AG08396 (cell line): Measurements from ENCODE around the gene FBXO42.
A peak's percentile ranks its signal among the peaks of the same experiment; 100 is the strongest.
"Not testable (repeated sequence)": the region's sequence is repeated elsewhere in the genome, so short reads cannot be mapped to it uniquely, and the experiment has no call there.

ENCODE experiments used
- DNase-seq: peaks from one replicate; pipeline ENCODE4 v3.0.0; 2012; ENCODE audit warnings: low spot score, mixed read lengths

FBXO42 gene

DNA sequence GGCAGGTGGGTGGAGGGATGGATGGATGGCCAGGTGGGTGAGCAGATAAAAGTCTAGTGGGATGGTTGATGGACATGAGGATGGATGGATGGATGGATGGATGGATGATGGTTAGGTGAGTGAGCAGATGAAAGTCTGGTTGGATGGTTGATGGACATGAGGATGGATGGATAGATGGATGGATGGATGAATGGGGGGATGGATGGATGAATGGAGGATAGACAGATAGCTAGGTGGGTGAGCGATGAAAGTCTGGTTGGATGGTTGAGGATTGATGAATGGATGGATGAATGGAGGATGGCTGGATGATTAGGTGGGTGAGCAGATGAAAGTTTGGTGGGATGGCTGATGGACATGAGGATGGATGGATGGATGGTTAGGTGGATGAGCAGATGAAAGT, 130.8 kb downstream of the FBXO42 start:
- DNase-seq, result no peak

DNA sequence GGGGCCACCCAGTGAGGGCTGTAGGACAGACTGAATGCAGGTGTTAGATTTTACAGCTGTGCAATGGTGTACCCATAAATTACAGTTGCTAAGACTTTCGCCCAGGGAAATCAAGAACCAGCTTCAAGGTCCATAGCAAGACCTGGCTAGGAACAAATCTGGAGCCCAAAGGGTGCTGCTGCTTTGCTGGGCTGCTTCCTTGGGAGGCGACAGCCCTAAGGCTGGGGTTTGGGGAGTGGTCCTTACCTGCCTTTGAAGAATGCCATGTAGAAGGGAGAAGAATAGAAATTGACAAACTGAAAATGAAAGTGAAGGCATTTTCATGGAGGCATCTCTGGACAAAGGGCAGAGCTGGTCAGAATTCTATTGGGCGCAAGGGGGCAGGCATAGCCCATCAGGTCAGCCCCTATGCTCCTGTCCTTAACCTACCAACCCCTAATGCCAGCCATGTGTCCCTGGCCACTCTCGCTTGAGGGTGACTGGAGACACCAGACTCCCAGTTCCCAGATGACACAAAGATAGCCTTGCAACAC, 132.2 kb downstream of the FBXO42 start:
- DNase-seq, result no peak

DNA sequence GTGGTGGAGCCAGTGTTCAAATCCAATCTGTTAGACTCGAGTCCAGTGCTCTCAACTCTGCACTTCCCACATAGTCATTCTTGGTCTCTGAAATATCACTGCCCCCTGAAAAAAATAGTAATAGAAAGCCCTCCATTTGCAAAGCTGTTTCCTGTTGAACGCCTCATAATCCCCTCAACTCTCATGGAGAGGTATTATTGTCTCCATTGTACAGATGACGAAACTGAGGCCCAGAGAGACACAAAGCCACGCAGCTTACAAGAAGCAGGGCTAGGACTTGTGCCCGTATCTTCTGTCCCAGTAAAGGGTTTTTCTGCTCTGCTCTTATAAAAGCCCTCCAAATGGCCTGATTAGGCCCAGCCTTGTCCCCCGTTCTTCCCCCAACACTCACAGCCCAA, 133.6 kb downstream of the FBXO42 start:
- DNase-seq, result no peak

DNA sequence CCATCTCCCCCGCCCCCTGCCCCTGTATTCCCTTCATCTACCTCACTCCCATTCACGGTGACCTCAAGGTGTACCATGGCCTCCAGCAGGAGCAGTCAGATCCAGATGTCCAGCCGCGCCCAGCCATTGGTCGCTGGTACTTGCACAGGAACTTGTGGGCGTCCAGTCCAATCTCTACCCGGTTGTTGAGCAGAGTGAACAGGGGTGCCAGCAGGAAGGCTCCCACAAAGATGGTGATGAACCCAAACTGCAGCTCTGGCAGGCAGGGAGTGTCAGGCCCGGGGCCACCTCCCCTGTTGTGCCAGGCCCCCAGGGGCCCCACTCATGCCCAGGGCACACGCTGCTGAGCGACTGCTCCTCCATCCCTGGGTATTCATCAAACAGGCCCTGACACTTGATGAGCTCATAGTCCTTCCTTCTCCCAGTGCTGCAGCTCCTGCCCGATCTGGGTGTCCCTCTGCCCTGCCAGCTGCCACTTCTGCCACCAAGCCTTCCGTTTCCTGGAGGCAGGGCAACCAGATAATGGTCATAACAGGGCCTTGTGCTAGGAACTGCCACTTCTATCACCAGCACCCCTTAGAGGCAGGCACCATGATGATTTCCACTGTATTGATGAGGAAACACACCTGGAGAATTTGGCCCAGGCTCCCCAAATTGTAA, 134.1 kb downstream of the FBXO42 start:
- DNase-seq, result no peak

DNA sequence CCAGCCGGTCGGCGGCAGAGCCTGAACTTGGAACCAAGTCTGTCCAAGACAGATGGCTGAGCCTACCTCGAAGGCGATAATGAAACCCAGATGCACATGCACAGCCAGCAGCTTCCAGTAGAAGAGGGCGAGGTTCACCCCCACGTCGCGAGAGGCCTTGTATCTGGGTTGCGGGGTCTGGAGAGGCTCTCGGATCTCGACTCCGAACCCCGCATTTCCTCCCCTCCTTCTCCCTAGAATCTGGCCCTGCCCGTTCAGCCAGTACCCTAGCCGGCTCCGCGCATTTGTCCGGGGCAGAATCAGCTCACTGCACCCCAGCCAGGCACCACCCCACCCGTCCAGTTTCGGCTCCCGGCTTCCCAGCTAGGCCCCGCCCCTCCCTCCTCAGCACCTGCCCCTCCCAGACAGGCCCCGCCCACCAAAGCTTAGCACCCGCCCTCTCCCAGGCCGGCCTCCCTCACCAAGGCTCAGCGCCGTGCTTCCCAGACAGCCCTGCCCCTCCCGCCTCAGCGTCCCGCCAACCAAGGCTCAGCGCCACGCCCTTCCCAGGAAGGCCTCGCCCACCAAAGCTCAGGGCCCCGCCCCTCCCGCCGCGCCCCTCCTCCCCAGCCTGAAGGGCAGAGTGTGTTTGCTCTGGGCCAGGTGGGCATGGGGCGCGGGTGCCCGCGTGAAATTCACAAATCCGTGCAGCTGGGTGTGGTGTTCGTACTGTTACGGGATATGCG, 135.1 kb downstream of the FBXO42 start:
- DNase-seq, result peak; percentile 98

DNA sequence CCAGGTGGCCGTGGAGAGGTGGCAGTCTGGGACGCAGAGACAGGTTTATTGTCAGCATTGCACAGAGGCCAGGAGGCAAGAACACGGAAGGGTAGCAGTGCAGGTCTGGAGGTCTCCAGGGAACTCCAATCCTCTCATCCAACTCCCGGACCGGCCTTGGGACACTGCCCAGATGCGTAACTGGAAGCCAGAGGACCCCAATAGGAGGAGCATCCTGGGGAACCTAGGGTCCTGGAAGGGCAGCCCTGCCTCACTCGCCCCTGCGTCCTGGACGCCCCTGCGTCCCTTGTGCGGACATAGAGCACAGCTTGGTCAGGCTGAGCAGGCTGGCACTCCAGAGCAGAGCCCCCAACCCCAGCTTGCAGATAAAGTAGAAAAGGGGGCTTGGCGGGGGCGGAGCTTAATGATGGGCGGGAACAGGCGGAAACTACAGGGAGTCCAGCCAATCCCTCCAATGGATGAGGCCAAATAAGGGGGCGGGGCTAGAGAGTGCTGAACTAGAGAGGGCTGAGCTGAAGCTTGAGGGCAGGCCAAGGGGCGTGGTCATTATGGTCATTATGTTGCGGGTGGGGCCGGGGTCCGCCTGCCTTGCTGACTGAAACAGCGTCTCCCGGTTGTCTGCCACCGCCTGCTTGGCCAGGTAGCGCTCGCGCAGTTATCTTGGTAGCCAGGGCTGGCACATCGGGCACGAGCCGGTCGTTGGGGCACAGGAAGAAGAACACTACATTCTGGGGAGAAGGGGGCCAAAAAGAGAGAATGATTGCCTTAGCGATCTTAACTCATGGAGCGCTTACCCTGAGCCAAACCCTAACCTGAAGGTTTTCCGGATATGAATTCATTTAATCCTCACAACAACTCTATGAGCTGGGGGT, 136.2 kb downstream of the FBXO42 start:
- DNase-seq, result peak; percentile 77

DNA sequence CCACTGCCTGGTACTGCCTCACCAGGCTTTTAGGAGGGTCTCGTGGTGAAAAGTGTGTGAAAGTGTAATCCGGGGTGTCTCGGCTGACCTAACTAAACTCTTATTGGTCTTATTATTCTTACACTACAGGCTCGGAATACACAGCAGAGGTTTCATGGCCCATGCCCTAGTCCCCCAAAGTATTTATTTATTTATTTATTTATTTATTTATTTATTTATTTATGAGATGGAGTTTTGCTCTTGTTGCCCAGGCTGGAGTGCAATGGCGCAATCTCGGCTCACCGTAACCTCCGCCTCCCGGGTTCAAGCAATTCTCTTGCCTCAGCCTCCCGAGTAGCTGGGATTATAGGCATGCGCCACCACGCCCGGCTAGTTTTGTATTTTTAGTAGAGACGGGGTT, 137.0 kb downstream of the FBXO42 start:
- not testable (repeated sequence) for DNase-seq

DNA sequence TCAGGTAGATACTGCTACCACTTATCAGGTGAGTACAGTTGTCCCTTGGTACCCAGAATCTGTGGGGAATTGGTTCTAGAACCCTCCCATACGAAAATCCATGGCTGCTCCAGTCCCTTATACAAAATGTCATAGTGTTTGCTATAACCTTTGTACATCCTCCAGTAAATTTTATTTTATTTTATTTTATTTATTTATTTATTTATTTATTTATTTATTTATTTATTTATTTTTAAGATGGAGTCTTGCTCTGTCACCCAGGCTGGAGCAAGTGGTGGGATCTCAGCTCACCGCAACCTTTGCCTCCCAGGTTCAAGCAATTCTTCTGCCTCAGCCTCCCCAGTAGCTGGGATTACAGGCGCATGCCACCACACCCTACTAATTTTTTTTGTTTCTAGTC, 138.7 kb downstream of the FBXO42 start:
- not testable (repeated sequence) for DNase-seq

DNA sequence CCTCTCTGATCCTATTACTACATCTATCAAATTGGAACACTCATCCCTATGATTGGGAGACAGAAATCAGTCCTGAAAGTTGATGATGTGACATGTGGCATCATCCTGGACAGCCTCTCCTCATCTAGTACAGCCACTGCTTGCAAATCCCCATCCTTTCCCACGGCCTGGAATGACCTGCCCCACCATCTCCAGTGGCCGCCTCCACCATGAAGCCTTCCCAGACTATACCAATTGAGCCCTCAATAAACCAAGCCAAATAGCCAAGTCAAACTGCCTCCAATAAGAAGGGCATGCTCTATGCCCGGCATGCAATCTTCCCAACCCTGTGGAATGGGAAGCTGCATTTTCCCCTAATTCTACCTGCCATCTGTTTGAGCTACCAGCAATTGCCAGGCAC, 139.3 kb downstream of the FBXO42 start:
- no peak for DNase-seq

DNA sequence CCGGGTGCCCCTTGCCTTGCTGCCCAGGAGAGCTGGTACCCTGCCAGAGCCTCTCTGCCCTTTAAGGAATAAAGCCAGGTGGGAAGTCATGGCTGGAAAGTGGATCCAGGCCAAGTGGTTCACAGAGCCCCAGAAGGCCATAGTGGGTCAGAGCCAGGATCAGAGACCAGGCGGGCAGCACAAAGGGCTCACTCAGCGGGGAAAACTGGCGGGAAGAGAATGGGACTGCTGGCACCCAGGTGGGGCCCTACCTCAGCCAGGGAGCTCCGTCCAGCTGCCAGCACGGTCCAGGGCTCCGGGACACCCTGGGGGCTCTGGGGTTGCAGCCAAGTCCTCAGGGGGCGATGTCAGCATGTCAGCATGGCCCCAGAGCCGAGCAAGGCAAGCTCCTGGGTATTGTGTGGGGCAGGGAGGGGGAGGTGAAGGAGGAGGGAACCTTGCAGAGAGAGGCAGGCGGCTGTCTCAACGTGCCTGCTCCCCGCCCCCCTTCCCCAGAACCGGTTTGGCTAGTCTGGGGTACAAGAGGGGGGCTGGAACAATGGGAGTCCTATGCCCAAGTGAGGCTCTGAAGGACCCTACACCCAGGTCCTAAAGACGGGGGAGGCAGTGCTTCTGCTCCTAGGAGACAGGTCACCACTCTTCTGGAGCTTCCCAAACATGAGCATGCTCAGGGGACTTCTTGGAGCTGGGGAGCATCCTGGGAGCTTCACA, 139.9 kb downstream of the FBXO42 start, which contains the start of gene ARHGEF19:
ARHGEF19 (minus strand) TSS at position 402 of the 711 bp plus-strand sequence. CDS start 3,598 bp downstream, outside the sequence.
- DNase-seq, result no peak

DNA sequence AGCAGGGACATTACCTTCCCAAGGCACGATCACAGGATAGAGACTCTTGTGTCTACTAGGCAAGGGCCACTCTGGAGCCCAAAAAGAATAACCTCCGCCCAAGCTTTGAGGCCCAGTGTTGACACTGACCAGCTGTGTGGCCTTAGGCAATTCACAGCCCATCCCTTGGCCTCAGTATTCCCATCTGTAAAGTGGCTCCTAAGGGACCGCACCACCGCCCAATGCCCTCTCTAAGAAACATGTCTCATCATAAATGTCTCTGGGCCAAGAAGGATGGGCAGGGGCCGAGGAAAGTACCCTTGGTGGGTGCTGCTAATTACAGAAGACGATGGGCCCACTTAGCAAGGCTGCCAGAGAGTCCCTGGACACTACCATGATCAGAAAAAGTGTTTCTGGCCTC, 140.5 kb downstream of the FBXO42 start:
- no peak for DNase-seq

DNA sequence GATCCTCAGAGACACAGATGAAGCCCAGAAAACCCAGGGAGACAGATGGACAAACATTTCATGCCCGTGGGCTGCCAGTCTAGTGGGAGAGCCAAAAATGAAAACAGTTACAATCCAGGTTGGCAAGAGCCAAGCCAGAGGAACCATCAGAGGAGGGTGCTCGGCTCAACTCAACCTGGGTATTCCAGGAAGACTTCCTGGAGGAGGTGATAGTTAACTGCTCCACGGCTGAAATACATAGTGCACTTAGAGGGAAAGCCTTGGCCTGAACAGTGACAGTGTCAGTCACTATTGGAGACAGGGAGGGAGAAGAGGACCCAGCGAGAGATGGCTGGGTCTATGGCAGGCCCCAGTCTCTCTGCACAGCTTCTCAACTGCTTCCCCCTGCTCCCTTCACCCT, 141.7 kb downstream of the FBXO42 start:
- DNase-seq, result no peak

DNA sequence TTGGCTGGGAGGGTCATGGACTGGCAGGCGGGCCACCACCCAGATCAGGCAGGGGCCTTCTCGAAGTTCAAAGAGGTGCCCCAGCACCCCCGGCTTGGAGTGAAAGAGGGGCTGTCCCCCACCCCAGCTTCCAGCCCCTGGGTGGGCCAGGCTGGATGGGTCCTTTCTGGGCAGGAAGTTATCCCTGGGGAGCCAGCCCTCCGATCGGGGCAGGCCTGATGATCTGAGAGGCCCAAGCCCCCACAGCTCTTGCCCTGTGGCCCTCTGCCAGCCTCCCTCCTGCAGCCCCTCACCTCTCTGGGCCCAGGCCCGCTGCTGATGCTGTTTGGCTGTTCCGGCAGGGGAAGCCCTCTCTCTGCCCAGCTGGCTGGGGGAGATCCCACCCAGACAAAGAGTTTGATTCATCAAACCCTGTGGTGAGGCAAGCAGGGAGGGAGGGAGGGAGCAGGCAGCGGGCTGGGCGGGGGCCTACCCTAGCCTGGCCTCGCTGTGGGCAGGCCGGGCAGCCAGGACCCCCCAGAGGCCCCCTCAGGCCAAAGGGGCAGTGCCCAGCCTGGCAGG, 142.4 kb downstream of the FBXO42 start:
- DNase-seq, result no peak

DNA sequence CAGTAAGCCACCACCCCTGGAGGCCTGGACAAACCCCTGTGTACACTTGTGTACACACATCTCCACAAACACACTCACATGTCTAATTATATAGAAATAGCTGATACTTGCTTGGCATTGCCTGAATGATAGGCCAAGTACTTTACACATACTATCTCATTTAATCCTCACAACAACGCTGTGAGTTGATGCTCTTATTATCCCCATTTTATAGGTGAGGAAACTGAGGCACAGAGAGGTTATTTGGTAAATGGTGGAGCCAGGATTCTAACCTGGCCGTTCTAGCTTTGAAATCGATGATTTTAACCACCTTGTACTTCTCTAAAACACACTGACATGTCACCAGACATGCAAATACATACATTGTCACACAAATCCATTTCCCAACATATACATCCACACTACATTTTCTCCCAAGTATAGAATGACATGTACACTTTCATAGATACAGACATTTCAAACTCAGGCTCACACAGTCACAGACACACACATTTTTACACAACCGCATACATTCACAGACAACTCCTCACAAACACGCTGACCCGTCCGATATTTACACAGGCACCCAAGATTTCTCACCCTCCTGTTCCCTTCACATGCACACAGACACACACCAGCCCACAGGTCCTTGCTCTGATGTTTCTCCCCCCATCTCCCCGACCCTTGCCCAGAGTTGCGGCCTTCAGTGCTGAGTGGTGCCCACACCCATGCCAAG, 143.0 kb downstream of the FBXO42 start:
- DNase-seq, result no peak

DNA sequence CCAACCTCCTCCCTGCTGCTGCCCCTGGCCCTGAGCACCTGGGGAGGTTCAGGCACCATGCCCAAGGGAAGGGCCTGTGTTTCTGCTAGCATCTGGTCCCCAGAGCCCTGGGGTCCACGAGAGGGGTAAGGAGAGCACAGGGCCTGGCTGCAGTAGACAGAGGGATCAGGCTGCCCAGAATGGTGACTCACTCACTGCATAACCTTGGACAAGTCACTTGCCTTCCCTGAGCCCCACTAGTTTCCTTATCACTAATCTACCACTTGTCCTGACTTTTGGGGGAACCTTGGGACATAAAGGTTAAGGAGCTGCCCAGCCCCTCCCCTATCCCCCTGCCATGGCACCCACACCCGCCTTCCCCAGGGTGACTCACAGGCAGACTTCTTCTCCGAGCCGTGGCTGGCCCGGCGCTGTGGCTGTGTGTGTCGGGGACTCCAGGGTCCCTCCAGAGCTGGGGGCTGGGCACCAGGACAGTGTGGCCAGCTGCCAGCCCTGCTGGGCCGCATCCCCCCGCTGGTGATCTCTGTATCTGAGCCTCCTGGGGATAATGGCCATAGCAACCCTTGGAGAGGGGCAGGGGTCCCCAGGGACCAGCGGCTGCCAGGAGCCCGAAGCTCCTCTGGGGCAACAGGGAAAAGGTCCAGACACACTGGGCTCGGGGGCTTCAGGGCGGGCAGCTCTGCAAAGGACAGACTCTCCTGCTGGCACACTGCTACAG, 143.9 kb downstream of the FBXO42 start:
- no peak for DNase-seq

DNA sequence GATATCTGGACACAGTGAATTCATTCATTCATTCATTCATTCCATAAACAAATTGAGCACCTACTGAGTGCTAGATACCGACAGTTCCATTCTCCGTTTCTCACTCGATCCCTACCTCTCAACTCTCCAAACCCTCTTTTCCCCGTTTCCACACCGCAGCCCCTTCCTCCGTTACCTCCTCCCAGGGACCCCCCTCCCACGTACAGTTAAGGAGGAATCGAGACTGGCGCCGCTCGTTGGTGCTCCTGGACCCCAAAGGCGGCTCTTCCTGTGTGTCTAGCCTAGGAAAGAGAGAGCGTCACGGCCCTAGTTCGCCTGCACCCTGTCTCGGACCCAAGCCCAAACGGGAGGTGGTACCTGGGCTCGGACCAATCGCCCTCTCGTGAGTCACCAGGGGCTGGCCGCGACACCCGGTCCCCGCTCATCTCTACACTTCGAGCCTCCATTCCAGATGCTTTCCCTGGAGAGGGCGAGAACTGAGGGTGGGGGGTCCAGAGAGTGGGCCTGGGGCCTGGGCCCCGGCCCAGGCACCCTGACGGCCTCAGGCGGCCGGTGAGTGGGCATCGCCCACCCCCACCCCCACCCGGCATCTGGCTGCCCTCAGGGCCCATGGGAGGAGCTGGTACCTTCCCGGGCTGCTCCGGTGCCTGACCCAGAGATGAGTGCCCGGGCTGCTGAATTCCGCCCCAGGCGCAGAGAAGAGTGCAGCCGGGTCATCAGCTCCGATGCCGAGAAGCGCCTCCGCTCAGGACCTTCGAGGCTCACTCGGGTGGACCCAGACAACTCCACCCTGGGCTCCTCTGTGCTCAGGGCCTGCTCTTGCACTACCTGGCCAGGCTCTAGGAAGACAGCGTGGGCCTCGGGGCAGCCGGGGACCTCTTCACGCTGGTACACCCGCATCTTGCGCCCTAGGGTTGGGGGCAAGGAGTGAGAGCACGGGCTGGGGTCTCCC, 144.7 kb downstream of the FBXO42 start:
- DNase-seq, result no peak

DNA sequence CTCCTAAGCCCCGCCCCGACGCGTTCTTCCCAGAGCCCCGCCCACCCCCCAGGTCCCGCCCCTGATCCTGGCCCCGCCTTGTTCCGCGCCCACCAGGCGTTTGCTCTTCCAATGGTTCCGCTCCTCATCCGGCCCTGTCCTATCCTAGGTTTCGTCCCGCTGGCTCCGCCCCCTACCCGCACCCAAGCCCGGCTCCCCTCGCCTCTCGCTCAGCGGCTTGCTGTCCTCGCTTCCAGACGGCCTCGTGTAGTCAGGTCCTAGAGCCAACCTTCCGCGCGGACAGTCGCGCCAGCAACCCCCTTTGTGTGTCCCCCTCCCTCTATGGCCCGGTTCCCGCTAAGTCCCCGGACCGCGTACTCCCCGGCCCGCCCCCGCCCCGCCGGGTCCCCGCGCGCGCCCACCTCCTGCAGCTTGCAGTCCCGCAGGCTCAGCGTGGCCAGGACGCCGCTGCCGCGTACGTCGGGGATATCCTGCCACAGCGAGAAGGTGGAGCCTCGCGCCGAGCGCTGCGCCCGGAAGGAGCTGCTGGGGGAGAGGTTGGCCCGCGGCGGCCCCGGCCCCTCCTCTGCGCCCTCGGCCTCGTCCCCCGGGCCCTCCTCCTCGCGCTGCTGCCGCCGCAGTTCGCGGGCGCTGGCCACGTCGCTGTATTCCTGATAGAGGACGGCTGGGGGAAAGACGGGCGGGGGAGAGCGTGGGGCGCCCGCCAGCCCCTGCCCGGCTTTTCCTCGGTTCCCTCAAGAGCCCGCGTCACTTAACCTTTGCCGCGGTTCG, 145.5 kb downstream of the FBXO42 start:
- DNase-seq, result peak; percentile 96

DNA sequence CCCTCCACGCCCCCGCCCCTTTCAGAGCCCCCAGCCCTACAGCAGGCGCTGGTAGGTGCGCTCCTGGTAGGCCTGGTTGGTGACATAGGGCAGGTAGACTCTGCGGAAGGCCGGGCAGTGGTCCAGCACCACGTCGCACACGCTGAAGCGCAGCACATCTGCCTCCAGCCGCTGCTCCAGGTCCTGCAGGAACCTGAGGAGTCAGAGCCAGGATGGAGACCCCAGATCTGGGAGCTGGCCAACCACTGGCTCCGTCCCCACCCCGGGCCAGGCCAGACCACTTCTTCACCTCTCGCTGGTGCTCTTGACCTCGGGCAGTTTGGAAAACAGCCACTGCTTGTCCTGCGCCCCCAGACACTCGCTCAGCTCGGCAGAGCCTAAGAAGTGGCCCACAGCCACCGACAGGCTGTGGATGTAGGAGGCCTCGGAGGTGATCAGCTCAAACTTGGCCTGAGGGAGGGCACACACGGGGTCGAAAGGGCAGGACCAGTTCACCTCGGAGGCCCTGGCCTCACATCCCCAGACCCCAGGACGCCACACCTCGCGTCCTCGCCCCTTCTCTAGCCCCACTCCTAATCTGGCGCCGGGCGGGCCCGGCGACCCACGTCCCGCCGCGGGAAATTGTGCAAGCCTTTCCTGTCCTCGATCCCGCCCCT, 146.3 kb downstream of the FBXO42 start:
- DNase-seq, result no peak
